T follicular helper cell (primary cell): Measurements from ENCODE around the gene RAB5A.
"Not testable (repeated sequence)": the region's sequence is repeated elsewhere in the genome, so short reads cannot be mapped to it uniquely, and the experiment has no call there.

Experiments
- DNase-seq: peaks from one replicate; pipeline ENCODE4 v3.0.0-alpha.2; 2020; ENCODE audit warnings: low read depth
- total RNA-seq, 2 experiments: gene quantifications; one replicate each; lab custom pipeline; 2026; lab: John Stamatoyannopoulos, UW

The RAB5A gene
- 60.9 to 65.0 reads per million in 2 experiments for total RNA-seq

DNA sequence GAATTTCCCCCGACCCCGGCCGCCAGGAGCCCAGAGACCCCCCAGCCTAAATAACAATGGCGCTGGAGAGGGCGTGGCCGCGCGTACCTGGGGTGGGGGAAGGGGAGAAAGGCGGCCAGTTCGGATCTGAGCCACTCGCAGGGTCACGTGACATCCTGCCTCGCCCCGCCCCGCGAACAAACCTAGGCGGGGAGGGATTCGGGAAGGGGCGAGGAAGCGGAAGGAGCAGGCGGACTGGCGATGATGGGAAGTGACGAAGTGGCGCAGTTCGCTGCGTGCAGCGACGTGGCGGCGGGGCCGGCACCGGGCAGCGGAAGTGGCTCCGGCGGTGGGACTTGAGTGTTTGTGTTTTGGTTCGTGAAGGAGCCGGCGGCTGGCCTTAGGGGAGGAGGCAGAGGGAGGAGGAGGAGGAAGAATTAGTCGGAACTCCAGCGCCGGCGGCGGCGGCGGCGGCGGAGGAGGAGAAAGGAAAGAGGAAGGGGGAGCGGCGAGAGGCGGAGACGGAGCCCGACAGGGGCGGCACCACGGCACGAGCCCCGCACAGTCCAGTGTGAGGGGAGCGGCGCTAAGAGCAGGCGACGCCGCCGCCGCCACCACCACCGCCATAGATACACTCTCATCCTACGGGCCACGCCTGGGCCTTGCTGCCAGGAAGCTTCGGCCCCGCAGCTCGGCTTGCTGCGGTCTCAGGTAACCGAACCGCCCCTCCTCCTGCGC is at the start of gene RAB5A:
RAB5A (plus strand) TSS at position 266 of the 717 bp plus-strand sequence. CDS start 3,802 bp downstream, outside the sequence.
- DNase-seq: peak; percentile 93

DNA sequence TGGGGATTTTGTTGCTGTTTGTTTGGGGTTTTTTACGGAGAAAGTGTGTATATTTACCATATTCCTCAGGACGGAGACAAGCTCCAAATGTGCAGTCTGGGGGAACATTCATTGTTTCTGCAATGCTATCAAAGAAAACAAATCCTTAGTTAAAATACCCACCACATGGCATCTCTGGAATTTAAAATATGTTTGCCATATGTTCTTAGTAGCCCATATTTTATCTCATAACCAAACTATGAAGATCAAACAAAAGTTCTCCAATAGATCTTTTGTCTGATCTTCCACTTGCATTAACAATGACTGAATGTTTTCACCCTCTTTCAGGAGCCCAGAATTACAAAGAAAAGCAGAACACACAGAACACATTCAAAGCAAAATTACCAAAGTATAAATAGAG is 48.2 kb upstream of the RAB5A start:
- no peak for DNase-seq

GRCh38 chr3:19899264-19899663 is 47.6 kb upstream of the RAB5A start:
- DNase-seq: no peak

- not testable (repeated sequence) for DNase-seq
These were observed 47.1 kb upstream of the RAB5A start for GRCh38 chr3:19899833-19900232.

GRCh38 chr3:19901337-19901736 is 45.6 kb upstream of the RAB5A start:
- no peak for DNase-seq

GRCh38 chr3:19901918-19902317 is 45.0 kb upstream of the RAB5A start:
- DNase-seq: no peak

GRCh38 chr3:19903649-19904048 is 43.2 kb upstream of the RAB5A start:
- no peak for DNase-seq

GRCh38 chr3:19907523-19907922 is 39.4 kb upstream of the RAB5A start:
- no peak for DNase-seq

- DNase-seq: no peak
These were observed 35.4 kb upstream of the RAB5A start for GRCh38 chr3:19911452-19911851.

- no peak for DNase-seq
These were observed 29.7 kb upstream of the RAB5A start for GRCh38 chr3:19917167-19917566.

DNA sequence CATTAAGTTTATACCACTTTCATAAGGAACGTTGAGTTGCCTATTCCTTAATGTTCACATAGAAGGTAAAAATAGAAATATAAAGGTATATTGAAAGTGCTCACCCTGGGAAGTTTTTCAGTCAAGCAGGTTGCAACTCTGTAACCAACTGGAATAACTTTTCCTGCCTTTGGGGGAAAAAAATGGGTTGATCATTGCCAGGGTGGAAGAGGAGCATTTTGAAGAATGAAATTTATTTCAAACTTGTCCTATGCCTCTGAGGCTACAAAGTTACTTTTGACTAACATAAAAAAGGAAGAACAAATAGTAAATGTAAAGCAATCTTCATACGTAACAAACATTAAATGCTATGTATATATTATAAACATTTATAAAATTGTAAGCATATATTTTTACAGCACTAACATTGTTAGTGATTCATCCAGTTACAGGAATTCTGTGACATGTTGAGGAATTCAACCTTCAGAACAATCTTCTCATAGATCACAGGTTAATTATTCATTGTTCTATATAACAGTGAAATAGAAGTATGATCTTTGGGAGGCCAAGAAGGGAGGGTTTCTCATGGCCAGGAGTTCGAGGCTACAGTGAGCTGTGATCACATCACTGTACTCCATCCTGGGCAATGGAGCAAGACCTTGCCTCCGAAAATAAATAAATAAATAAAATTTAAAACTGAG is 26.4 kb upstream of the RAB5A start:
- no peak for DNase-seq

DNA sequence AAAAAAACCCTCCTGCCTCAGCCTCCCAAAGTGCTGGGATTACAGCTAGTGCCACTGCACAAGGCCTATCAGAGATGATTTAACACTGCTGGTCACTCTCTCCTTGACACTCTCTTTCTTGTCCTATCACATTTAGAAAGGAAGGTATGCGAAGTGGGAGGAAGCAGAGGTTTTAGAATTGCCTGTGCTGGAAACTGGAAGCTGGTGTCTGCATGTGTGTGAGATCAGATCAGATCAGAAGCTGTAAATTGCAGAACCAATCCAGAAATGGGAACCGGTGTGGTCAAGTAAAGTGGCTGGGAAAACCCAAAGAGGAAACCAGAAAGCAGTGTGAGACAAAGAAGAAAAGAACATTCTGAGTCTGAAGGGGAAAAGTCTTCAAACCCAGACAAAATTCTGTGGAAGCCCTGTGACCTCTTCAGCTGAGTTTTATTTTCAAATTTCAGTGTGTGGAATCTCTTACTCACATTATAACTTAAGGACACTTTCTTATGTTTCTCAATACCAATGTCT is 15.7 kb upstream of the RAB5A start:
- no peak for DNase-seq

DNA sequence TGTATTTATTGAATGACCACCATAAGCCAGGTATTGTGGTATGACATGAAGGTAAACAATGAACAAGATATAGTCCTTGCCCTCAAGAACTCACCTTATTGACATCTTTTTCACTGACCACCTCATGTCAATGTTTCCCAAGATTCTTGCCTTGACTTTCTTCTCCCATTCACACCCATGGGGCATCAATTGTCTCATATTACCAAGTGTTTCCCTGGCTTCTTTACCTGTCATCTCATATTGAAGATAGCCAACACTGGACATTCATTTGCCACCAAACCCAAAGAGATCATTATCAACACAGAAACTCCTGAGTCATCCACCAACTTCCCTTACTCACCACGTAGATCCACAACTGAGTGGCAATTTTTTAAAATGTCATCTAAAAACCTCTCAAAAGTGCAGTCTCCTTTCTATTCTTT is 15.1 kb upstream of the RAB5A start:
- no peak for DNase-seq

- DNase-seq: no peak
These were observed 14.5 kb upstream of the RAB5A start for GRCh38 chr3:19932422-19932821.

DNA sequence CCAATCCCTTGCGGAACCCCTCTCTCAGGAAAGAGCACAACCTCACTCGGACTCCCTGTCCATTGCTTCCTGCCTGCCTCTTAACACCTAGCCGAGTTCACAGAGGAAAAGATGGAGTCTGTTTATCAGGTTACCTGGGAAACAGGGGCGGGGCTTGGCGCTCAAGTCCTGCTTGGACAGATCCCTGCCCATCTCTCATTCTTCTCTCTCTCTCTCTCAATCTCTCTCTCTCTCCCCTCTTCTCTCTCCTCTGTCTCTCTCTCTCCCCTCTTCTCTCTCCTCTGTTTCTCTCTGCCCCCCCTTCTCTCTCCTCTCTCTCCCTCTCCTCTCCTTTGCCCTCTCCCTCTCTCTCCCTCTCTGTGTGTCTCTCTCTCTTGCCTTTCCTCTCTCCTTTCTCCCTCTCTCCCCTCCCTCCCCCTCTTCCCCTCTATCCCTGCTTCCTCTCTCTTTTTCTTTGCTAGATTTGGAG is 12.8 kb upstream of the RAB5A start, which contains the start of gene EFHB:
EFHB (minus strand) TSS at position 120 of the 469 bp plus-strand sequence. CDS start 199 bp downstream, outside the sequence.
- DNase-seq: no peak

DNA sequence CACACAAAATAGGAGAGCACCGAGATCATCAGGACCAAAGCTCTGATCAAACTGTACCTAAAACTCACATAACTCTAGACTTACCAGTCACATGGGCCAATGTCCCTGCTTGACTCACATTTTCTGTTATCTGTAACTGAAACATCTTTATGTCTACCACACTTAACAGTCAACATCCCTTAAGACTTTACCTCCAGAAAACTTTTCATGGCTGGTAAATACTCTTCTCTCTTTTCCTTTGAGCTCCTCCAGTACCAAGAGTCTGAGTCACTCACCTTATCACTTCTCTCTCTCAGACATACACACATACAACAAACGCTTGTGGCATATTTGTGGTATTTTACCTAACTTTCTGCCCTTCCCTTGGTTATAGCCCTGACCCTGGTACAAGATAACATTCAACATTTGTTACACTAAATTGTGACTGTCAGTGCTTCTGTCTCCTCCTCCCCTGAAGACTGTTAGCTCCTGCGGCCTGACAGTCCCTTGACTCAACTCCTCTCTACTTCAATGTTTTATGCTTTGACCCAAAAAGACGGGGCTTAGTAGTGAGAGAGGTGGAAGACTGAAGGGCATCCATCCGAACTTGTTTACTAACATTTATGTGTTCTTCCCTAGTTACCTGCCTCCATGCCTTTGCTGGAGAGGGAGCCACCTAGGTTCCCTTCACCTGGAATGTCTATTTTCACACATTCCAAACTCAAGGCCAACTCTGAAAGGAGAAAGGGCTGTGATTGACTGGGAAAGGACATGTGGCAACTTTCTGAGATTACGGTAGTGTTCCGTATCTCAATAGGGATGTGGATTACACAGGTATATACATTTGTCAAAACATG is 9.2 kb upstream of the RAB5A start:
- DNase-seq: no peak

DNA sequence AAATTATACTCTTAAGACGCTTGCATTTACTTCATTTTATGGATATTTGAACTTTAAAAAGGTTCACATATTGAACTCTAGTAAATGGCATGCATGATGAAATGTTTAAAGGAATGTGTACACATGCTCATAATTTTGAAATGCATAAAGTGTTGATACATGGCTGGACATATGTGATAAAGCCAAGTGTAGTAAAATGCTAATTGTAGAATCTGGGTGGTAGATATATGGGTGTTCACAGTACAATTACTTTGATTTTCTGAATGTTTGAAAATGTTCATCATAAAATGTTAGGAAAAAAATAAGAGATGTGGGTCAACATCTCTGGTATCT is 8.6 kb upstream of the RAB5A start:
- no peak for DNase-seq

DNA sequence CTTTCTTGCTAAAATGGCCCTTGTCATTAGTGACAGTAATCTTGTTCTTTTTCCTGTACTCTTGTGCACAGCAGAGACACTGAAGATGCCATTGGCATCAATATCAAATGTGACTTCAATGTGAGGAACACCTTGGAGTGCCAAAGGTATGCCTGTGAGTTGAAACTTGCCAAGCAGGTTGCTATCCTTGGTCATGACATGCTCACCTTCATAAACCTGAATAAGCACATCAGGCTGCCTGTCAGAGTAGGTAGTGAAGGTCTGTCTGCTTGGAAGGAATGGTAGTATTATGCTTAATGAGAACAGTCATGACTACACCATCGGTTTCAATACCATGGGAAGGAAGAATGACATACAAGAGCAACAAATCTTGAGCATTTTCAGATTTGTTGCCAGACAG is 6.3 kb upstream of the RAB5A start:
- DNase-seq: no peak

- no peak for DNase-seq
These were observed 1.4 kb upstream of the RAB5A start for GRCh38 chr3:19945534-19945933.

GRCh38 chr3:19945969-19946831 is 697 bp upstream of the RAB5A start:
- no peak for DNase-seq

DNA sequence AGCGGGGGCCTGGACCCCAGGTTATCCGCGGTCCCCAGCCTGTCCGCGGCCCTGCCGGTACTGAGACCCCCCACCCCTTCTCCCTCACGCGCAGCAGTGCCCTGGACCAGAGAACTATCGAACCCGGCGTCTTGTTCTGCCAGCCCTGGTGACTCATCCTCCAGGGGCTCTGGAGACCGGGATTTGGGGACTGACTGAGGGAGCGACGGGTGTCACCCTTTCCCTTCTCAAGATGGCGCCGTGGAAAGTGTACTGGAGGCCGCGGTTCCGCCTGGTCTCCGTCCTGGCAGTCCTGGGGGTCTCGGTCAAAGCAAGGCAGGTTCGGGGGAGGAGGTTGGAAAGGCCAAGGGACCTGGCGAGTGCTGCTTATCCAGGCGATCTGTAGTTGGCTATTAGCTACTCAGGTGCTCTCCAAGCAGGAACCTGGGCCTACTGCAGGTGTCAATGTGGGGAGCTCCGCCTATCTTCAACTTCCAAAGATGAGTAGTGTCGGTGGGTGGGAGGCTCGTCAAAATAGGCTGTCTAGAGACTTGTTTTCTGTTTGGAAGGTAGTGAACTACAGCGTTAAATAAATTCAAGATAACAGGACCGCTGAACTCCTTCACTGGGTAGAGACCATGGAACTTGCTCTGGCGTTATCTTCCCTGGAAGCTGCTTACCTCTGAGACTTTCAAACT is 790 bp downstream of the RAB5A start:
- DNase-seq: peak; percentile 44
